Stimulated activated CD8-positive, alpha-beta memory T cell treated with anti-CD3 and anti-CD28 coated beads, Interleukin-12 subunit alpha, Interleukin-12 subunit beta, amount 100 ng/mL, for 24 hours (primary cell): ENCODE results near the gene PSMA2.

Experiments used
- DNase-seq: peaks from one replicate; pipeline ENCODE4 v3.0.0-alpha.2; 2020; ENCODE audit errors: extremely low read depth

The PSMA2 gene

DNA sequence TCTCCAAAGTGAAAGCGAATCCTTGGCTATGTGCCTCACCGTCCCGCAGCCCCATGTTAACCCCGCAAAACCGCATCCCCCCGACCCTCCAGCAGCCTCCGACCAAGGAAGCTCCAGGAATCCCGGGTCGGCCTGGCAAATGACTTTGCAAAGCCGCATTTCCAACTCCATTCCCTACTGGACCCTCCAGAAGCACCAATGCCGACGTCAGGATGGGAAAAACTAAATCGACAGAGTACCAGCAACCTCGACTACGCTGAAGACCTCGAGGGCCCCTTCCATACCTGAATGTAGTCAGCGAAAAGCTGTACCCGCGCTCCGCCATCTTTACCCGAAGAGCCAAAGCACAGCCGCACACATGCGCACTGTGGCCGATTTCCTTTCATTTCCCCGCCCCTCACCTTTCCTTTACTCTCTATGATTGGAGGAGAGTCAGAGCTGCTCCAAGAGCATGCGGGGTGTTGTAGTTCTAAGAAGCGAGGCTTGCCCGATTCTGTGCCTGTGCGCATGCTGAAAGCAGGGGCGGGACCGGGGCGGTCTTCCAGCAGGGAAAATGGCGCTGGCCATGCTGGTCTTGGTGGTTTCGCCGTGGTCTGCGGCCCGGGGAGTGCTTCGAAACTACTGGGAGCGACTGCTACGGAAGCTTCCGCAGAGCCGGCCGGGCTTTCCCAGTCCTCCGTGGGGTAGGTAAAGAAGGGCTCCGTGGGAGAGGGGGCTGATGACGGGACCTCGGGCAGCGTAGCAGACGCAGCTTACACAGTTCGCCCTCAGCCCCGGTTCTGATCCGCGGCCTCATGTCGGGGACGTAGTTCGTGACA is at the start of gene PSMA2, which contains the start of gene MRPL32:
Gene PSMA2 (minus strand): TSS at position 341 of the 818 bp plus-strand sequence. CDS start 16 bp downstream, at position 325.
Gene MRPL32 (plus strand): TSS at position 543 of the 818 bp plus-strand sequence. CDS start 11 bp downstream, at position 554.
- peak; percentile 88 for DNase-seq

DNA sequence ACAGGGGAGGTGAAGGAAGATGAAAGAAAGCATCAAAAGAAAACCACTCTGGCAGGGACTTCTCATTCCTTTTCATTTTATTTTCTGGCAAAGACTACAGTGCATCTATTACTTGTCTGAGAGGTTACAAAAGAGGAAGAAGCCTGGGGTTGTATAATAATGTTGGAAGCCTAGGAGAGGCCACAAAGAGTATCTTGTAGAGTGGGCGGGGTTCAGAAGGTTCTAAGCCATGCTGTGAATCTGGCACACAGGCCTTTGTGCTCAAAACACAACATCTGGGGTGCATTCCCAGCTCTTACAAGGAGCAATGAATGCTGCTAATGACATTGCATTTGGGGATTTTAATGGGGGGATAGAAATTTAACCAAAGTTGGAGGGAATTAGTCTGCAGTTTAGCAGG is 49.6 kb upstream of the PSMA2 start:
- no peak for DNase-seq

DNA sequence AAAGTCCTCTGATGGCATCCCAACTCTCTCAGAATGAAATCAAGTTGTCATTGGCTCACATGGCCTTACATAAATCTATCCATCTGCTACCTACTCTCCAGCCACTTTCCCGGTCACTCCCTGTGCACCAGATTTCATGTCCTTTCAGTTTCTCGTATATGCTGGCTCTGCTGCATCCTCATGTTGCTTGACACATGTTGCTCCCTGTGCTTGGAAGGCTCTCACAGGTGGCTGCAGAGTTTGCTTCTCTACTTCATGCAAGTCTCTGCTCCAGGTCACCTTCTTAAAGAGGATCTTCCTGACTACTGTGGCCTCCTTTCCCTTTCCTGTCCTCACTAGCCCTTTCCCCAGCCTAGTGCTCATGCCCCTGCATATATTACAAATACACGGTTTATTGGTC is 48.5 kb upstream of the PSMA2 start:
- DNase-seq: no peak

DNA sequence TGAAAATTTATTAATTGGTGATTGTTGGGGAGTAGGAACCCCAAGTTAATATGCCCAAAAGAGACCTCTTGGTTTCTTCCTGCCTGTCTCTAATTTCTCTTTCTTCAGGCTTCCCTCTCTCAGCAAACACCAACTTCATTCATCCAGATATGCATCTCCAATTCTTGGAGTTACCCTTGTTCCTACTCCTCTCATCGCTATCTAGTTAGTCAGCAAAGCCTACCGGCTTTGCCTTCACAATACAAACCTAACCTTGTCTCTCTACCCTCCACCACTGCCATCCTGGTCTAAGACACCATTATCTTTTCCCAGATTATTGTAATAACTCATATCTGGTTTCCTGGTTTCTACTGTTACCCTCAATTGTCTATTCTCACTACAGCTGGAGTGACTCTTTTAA is 48.1 kb upstream of the PSMA2 start:
- no peak for DNase-seq

DNA sequence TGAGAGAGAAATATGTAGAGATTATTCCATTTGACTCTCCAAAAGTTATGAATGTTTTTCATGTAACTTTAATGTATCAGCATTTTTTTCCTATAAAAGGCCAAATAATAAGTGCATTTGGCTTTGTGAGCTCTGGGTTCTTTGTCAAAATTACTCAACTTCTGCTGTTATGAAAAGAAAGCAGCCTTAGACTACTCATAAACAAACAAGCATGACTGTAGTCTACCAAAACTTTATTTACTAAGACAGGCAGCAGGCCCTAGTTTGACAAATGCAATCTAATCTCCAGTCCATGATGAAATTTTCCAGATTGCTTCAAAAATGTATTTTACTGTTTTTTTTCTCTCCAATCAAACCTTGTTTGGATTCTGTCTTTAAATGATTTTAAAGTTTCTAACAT is 46.5 kb upstream of the PSMA2 start:
- DNase-seq: no peak

DNA sequence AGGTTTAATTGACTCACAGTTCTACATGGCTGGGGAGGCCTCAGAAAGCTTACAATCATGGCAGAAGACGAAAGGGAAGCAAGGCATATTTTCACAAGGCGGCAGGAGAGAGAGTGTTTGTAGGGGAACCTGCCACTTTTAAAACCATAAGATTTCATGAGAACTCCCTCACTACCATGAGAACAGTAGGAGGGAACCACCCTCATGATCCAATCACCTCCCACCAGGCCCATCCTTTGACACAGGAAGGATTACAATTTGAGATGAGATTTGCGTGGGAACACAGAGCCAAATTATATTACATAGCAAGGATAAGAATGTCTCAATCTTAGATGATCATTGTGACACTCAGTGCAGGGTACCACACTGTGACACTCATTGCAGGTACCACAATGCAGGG is 44.4 kb upstream of the PSMA2 start:
- DNase-seq: no peak

DNA sequence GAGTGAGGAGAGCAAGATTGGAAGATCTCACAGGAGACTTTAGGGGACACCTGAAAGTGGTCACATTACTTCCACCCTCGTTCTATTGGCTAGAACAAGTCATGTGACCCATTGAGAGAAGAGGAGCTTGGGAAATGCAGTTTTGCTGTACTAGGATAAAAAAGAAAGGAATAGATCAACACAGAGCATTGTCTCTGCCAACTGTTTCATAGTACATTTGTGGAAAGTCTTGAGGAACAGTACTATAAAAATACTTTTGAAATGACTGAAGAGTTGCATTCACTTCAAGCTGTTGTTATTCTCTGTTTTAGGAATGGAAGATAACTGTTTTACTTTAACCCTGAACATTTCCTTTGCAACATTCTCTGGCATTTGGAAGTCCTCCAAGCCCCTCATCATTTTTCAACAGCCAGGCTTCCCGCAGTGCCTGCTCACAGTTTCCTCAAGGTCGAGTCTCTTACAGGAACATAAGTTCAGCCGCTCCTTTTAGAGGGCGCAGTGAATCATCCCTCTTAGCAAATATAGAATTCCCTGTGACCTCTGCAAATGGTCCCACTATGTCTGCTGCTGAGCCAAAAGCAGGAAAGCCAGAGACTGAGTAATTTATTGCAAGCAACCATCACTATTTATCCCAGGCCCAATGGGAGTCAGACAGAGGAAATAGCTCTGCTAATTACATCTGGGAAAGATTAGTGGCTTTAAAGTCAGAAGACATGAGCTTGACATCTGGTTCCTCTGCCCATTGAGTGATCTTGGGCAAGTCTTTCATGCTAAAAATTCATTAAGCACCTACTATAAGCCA is 40.9 kb upstream of the PSMA2 start:
- no peak for DNase-seq

DNA sequence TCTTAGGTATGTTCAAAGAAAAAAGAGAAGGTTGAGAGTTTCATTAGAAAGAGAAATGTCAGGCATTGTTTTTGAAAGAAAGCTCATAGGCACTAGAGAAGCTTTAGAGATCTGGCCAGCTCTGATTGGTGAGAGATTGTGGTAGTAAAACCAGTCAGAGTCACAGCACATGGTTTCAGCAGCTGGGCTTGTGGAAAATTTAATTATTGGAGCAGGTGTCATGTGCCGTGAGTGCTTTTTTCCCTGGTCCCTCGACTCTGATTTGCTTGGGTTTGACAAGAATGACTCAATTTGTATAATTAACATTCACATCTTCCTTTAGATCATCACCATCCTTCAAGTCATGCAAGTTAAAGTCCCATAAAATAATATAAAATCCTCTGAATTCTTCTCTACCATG is 35.4 kb upstream of the PSMA2 start:
- no peak for DNase-seq

DNA sequence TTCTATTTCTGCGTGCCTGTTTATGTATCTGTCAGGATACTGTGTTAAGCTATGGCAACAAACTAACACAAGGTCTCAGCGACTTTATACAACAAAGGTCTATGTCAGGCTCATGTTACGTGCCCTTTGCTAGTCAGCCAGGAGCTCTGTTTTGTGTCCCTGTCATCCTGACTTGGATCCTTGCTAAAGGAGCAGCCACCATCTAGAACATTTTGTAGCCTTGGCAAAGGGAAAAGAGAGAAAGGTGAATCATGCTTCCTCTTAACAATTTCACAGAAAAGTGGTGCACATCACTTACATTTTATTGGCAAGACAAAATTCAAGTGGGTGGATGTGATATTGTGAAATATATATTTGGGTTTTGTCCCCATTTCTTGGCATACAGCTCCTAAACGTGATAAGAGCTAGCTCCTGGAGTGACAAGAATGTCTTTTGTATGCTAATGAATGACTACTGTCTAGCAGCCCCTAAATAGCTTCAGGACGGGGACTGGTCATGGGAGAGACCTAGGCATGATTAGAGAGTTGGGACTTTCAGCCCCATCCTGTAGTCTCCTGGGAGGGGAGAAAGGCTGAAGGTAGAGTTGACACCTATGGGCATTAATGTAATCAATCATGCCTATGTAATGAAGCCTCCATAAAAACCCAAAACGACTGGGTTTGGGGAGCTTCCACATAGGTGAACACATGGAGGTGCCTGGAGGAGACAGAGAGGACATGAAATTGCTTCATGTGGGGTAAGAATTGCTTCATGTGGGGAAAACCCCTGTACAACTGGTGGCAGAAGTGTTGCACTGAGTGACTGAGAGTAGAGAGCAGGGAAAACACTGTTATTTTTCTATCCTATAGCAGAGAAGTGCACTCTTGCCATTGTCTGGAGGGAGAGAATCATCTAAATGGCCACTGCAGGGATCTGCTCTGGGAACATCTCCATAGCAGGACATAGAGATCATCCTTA is 33.2 kb upstream of the PSMA2 start:
- no peak for DNase-seq

DNA sequence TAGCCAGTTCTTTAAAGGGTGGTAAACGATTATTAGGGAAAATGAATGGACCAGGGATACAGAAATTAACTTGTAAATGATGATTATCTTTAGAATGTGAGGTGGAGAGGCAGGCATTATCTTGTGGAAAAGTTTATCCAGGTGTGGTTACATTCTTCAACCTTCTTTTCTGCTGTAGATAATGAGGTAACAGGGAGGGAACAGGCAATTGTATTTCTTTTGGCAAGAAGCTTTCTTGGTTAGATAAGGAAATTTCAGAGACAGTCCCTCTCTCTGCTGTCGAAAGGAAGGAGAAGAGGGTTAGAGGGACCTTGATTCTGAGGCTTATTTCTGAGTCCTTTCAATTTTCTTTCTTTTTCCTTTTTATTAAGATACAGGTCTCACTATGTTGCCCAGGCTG is 32.3 kb upstream of the PSMA2 start:
- DNase-seq: no peak

DNA sequence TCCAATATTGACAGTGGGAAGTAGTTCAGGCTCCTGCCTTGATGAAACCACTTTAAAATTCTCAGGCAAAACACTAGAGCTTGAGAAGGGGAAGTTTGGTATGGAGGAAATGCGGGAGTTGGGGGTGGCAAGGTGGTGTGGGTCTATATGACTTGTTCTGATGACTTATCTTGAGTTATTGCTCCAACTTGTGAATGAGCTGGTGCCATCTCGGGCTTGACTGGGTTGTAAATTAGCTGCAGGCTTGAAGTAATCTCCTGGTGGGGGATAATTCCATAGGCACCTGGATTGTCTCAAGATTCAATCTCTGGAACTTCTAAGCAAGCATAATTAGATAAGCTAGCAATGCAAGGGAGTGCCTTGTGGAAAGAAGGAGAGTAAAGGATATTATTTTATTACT is 29.2 kb upstream of the PSMA2 start:
- DNase-seq: no peak

DNA sequence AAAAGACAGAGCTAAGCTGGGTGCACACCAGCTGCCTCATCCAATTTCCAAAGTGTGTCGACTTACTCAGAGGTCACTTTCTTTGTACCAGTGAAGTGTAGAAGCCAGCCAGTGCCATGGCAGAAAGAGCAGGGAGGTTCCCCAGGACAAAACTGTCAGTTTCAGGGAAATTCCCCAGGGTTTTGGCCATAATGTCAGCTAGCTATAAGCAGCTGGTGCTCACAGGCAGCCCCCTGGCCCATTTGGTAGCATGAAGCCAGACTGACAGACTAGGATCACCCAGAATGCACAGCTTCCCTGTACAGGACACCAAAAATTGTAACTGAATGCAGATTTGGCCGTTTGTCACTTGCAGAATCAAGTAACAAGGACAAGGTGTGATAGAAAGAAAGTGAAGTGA is 28.8 kb upstream of the PSMA2 start:
- no peak for DNase-seq

DNA sequence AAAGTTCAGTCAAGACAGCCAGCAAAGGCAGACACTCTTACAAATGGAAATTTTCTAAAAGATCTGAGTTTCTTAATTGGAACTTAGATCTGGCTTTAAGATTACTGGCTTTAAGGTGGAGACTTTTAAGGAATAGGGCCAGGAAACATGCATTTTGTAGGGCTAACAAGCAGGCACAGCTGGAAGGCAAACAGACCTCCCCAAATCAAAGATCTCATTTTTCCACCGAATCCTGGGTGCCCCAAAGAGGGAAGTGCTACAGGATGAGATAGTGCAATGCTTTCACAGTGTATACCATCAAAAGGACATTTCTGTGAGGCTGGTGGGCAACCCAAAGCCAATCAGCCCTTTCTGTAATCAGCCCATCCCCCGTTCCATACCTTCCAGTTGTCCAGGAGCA is 27.6 kb upstream of the PSMA2 start:
- DNase-seq: no peak

DNA sequence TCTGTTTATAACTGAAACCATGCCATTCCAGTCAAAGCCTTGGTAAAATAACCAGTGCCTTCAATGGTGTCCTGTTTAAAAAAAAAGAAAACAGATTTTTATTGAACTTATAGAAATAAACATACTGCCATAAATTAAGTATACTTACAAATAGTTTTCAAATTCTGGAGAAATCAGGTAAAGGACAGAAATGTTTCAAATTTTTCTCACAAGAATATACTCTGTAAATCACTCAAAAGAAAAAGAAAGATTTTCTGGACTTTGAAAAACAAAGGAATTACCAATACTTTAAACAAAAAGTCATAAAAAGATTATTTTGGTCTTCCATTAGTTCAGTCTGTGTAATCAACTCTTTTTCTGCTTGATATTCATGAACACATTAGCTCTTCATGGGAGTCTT is 24.1 kb upstream of the PSMA2 start:
- no peak for DNase-seq

DNA sequence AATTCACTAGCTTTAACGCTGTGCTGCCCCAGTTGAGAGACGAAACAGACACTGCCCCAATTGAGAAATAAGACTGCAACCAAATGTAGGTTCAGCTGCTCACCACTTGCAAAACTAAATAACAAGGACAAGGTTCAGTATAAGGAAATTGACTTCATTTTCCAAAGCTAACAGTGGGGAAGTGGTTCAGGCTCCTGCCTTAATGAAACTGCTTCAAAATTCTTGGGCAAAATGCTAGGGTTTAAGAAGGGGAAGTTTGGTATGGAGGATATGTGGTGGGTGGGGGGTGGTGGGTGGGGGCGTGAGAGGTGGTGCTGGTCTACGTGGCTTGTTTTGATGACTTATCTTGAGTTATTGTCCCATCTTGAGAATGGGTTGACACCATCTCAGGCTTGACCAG is 22.0 kb upstream of the PSMA2 start:
- DNase-seq: no peak

DNA sequence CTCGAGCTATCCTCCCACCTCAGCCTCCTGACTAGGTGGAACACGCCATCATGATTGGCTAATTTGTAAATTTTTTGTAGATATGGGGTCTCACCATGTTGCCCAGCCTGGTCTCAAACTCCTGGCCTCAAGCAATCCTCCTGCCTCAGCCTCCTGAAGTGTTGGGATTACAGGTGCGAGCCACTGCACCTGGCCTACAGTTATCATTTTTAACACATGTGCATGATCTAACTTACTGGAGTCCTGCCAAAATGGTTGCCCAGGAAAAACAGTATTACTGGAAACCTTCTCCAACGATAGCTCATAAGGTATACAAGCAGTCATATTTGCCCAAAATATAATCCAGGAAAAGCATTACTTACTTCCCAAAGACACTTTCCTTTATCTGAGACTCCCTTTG is 20.4 kb upstream of the PSMA2 start:
- DNase-seq: no peak

DNA sequence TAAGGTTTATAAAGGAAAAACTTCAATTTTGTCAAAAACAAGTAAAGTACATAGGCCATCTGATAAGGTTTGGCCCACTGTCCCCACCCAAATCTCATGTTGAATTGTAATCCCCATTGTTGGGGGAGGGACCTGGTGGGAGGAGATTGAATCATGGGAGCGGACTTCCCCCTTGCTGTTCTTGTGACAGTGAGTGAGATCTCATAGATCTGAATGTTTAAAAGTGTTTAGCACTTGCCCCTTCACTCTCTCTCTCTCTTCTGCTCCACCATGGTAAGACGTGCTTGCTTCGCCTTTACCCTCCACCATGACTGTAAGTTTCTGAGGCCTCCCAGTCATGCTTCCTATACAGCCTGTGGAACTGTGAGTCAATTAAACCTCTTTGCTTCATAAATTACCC is 18.4 kb upstream of the PSMA2 start:
- no peak for DNase-seq

DNA sequence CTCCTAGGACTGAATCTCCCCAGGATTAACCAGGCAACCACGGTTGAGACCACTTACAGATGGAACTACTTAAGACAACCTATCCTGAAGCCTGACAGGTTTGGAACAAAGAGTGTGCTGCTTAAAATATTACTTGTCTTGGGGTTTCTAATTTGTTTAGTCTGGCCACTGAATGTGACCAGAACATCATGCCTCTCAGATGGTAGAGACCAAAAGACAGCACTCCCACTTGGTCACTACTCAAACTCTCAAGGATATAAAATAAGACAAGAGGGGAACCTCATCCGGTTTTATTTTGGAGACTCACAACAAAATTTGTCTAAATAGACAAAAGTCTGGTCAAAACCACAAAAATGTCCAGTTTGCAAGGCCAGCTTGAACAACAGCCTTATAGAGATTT is 15.5 kb upstream of the PSMA2 start:
- no peak for DNase-seq

DNA sequence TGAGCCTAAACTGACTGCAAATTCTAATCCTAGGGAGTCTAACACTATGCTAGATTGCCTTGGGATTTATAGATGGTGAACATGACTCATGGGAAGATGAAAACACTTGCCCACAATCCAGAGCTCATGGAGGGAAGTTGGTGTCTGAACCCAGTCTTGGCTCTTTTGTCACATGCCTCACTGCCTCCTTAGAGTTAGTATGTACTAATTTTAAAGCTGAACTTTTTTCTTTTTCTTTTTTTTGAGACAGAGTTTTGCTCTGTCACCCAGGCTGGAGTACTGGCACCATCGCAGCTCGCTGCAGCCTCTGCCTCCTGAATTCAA is 14.6 kb upstream of the PSMA2 start:
- DNase-seq: no peak

DNA sequence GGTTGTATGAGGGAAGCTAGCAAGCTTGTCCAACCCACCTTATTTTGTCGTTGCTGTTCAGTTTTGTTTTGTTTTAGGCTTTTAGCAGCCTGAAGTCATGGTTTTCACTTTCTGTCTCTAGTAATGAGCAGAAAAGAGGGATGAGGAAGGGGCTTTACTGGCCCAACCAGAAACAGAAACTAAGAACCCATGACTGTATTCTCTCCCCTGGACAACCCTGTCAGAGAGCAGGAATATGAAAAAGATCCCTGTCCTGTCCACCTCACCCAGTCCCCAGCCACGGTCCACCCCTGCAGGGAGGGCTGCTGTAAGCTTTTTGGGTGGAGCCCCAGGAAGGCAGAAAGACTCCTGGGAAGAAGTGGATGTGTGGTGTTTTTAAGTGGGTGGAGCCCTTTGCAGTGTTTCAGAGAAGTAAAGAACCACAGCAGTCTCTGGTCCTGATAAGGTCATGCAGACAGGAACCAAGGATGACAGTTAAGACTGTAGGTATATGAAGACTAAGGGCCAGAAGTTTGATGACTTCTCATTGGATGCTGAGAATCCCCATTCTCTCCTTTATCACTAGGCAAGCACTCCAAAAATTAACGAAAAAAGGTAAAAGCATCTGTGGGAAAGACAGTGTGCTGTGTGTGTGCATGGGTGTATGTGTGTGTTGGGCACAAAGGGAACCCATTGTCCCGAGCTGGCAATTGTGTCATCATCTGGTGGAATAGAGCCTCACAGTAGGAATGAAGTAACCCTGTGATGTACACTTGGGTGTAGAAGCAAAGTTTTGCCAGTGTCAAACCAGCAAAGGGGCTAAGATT is 14.1 kb upstream of the PSMA2 start:
- DNase-seq: no peak
